ENCODE data around the gene OR2L5.

GRCh38 chr1:248047008-248047407, 33.5 kb downstream of the OR2L5 start:
- TF ChIP-seq GATA3 (IDR thresholded peaks at IDR 0.05; ENCODE audit: low read depth, low read length): no peak
- TF ChIP-seq GATA2 (IDR thresholded peaks at IDR 0.05; ENCODE audit: low read depth, low read length): no peak

All from SH-SY5Y (cell line).